Measurements from ENCODE around the gene SMYD3. TPM values are rescaled to one million over a fixed set of nuclear protein-coding genes. Genes with fewer than 3 reads are reported as not detected.
A peak's percentile ranks its signal among the peaks of the same experiment; 100 is the strongest.

Gene SMYD3
- total and polyA plus RNA-seq, 2 of the 13 experiments (the other 11 are each of a cell fraction or from before 2014, with no cell fraction given), result 27.7 to 35.8 TPM

DNA sequence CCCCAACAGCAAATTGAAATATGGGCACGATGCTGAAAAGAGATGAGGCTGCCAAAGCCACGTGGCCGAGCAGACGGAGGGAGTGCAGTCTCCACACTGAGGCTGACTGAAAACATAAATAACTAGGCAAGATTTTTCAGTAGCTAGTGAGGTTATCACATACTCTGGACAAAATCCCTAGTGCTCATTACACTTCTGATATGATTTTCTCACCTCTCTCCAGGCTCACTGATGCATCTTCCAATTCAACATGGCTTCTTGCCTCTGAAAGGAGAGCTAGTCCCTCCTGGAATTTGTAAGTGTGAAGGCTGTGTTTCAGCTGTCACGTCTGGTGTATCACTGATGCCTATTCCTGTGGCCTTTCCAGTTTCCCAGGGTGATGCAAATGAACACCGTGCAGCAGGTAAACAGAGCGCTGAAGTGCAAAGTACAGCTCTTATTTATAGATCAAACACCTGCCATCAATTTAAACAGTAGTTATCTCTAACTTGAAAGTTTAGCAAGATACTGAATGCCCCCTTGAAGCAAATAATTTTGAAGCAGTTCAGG lies 696.2 kb downstream of the SMYD3 start (continued):
- TF ChIP-seq, protein P1, sequence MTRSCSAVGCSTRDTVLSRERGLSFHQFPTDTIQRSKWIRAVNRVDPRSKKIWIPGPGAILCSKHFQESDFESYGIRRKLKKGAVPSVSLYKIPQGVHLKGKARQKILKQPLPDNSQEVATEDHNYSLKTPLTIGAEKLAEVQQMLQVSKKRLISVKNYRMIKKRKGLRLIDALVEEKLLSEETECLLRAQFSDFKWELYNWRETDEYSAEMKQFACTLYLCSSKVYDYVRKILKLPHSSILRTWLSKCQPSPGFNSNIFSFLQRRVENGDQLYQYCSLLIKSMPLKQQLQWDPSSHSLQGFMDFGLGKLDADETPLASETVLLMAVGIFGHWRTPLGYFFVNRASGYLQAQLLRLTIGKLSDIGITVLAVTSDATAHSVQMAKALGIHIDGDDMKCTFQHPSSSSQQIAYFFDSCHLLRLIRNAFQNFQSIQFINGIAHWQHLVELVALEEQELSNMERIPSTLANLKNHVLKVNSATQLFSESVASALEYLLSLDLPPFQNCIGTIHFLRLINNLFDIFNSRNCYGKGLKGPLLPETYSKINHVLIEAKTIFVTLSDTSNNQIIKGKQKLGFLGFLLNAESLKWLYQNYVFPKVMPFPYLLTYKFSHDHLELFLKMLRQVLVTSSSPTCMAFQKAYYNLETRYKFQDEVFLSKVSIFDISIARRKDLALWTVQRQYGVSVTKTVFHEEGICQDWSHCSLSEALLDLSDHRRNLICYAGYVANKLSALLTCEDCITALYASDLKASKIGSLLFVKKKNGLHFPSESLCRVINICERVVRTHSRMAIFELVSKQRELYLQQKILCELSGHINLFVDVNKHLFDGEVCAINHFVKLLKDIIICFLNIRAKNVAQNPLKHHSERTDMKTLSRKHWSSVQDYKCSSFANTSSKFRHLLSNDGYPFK (CRISPR knock-in tag; IDR thresholded peaks at IDR 0.05; ENCODE audit: borderline replicate concordance), result no peak
- peak; percentile 89 for TF ChIP-seq GATAD2A (CRISPR knock-in tag; IDR thresholded peaks at IDR 0.05)
- peak; percentile 34; the same call in 1 of the 2 replicates for TF ChIP-seq FOXK2 (IDR thresholded peaks at IDR 0.05)
- TF ChIP-seq, protein P2, sequence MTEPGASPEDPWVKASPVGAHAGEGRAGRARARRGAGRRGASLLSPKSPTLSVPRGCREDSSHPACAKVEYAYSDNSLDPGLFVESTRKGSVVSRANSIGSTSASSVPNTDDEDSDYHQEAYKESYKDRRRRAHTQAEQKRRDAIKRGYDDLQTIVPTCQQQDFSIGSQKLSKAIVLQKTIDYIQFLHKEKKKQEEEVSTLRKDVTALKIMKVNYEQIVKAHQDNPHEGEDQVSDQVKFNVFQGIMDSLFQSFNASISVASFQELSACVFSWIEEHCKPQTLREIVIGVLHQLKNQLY (CRISPR knock-in tag; IDR thresholded peaks at IDR 0.05), result no peak
- peak; percentile 84; the same call in 1 of the 2 replicates for TF ChIP-seq HMG20A (CRISPR knock-in tag; IDR thresholded peaks at IDR 0.05; ENCODE audit: borderline replicate concordance)
- no peak for TF ChIP-seq IKZF1 (IDR thresholded peaks at IDR 0.05)
- no peak for TF ChIP-seq TMF1 (CRISPR knock-in tag; IDR thresholded peaks at IDR 0.05; ENCODE audit: low read depth)
- TF ChIP-seq ZNF260 (CRISPR knock-in tag; IDR thresholded peaks at IDR 0.05; ENCODE audit: borderline replicate concordance, low read depth), result no peak
- TF ChIP-seq ZNF24 (IDR thresholded peaks at IDR 0.05), result no peak
- peak; percentile 70 for TF ChIP-seq RXRB (CRISPR knock-in tag; IDR thresholded peaks at IDR 0.05; ENCODE audit: borderline replicate concordance)
- 0 out of 4 replicates have a peak, but pooled peaks of 1 of the 2 experiments have one; percentile 20 for TF ChIP-seq KLF16 (CRISPR knock-in tag; IDR thresholded peaks at IDR 0.05)
- TF ChIP-seq, protein P3, sequence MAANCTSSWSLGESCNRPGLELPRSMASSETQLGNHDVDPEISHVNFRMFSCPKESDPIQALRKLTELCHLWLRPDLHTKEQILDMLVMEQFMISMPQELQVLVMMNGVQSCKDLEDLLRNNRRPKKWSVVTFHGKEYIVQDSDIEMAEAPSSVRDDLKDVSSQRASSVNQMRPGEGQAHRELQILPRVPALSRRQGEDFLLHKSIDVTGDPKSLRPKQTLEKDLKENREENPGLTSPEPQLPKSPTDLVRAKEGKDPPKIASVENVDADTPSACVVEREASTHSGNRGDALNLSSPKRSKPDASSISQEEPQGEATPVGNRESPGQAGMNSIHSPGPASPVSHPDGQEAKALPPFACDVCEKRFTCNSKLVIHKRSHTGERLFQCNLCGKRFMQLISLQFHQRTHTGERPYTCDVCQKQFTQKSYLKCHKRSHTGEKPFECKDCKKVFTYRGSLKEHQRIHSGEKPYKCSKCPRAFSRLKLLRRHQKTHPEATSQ (CRISPR knock-in tag; IDR thresholded peaks at IDR 0.05; ENCODE audit: borderline replicate concordance), result no peak
- peak; percentile 79 for TF ChIP-seq MED1 (CRISPR knock-in tag; IDR thresholded peaks at IDR 0.05)
- TF ChIP-seq ATRX (CRISPR knock-in tag; IDR thresholded peaks at IDR 0.05; ENCODE audit: borderline replicate concordance), result no peak
- TF ChIP-seq SIX4 (CRISPR knock-in tag; IDR thresholded peaks at IDR 0.05), result no peak
- TF ChIP-seq EP300 (IDR thresholded peaks at IDR 0.05; ENCODE audit: low read depth in 2 of 2, low read length in 2 of 2), result peak in 1 of 2 experiments; percentile 89; a peak in 2 of 4 replicates
- peak; percentile 62; the same call in 1 of the 2 replicates for TF ChIP-seq EP300 (CRISPR knock-in tag; IDR thresholded peaks at IDR 0.05; ENCODE audit: borderline replicate concordance)
- TF ChIP-seq ZFP90 (CRISPR knock-in tag; IDR thresholded peaks at IDR 0.05; ENCODE audit: borderline replicate concordance), result 0 out of 2 replicates have a peak, but pooled peaks have one; percentile 9
- peak; percentile 61 for TF ChIP-seq RFX1 (IDR thresholded peaks at IDR 0.05)
- no peak for TF ChIP-seq SP4 (CRISPR knock-in tag; IDR thresholded peaks at IDR 0.05)
- TF ChIP-seq ONECUT2 (CRISPR knock-in tag; IDR thresholded peaks at IDR 0.05), result 0 out of 2 replicates have a peak, but pooled peaks have one; percentile 30
- TF ChIP-seq, protein P4, sequence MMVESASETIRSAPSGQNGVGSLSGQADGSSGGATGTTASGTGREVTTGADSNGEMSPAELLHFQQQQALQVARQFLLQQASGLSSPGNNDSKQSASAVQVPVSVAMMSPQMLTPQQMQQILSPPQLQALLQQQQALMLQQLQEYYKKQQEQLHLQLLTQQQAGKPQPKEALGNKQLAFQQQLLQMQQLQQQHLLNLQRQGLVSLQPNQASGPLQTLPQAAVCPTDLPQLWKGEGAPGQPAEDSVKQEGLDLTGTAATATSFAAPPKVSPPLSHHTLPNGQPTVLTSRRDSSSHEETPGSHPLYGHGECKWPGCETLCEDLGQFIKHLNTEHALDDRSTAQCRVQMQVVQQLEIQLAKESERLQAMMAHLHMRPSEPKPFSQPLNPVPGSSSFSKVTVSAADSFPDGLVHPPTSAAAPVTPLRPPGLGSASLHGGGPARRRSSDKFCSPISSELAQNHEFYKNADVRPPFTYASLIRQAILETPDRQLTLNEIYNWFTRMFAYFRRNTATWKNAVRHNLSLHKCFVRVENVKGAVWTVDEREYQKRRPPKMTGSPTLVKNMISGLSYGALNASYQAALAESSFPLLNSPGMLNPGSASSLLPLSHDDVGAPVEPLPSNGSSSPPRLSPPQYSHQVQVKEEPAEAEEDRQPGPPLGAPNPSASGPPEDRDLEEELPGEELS (CRISPR knock-in tag; IDR thresholded peaks at IDR 0.05), result peak; percentile 93
- TF ChIP-seq, protein P5, sequence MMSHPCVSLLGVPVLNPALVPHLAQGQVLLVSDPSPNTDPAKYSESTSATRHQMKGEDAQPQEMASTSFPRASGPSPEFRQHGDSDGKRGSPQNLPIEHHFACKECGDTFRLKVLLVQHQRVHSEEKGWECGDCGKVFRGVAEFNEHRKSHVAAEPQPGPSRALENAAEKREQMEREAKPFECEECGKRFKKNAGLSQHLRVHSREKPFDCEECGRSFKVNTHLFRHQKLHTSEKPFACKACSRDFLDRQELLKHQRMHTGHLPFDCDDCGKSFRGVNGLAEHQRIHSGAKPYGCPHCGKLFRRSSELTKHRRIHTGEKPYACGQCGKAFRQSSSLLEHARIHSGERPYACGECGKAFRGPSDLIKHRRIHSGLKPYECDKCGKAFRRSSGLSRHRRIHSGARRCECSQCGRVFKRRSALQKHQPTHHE (CRISPR knock-in tag; IDR thresholded peaks at IDR 0.05; ENCODE audit: borderline replicate concordance), result no peak
